Measurements from ENCODE around the gene TENM4. TPM values are rescaled to one million over a fixed set of nuclear protein-coding genes. Genes with fewer than 3 reads are reported as not detected.

The TENM4 gene
- polyA plus RNA-seq, 1 donor, result 9.0 TPM

- DNase-seq, result no peak
Measured at GRCh38 chr11:79049741-79050179, 391.1 kb downstream of the TENM4 start.

GRCh38 chr11:79047980-79048379 lies 392.9 kb downstream of the TENM4 start:
- no peak for DNase-seq

GRCh38 chr11:79047321-79047720 lies 393.5 kb downstream of the TENM4 start:
- DNase-seq, result no peak

GRCh38 chr11:79046366-79046765 lies 394.5 kb downstream of the TENM4 start:
- DNase-seq, result no peak

GRCh38 chr11:79045800-79046304 lies 395.0 kb downstream of the TENM4 start:
- DNase-seq, result no peak

- DNase-seq, result no peak
Measured at GRCh38 chr11:79045018-79045799, 395.6 kb downstream of the TENM4 start.

- DNase-seq, result no peak
Measured at GRCh38 chr11:79044201-79044600, 396.6 kb downstream of the TENM4 start.

GRCh38 chr11:79043726-79044125 lies 397.1 kb downstream of the TENM4 start:
- no peak for DNase-seq

GRCh38 chr11:79042824-79043223 lies 398.0 kb downstream of the TENM4 start:
- no peak for DNase-seq

- no peak for DNase-seq
Measured at GRCh38 chr11:79040348-79040747, 400.5 kb downstream of the TENM4 start.

GRCh38 chr11:79039122-79039521 lies 401.7 kb downstream of the TENM4 start:
- no peak for DNase-seq

GRCh38 chr11:79035881-79036280 lies 404.9 kb downstream of the TENM4 start:
- DNase-seq, result no peak

GRCh38 chr11:79033833-79034232 lies 407.0 kb downstream of the TENM4 start:
- DNase-seq, result no peak

- DNase-seq, result no peak
Measured at GRCh38 chr11:79030448-79030847, 410.4 kb downstream of the TENM4 start.

- DNase-seq, result no peak
Measured at GRCh38 chr11:79028225-79028624, 412.6 kb downstream of the TENM4 start.

- DNase-seq, result no peak
Measured at GRCh38 chr11:79026803-79027445, 413.9 kb downstream of the TENM4 start.

GRCh38 chr11:79025622-79026021 lies 415.2 kb downstream of the TENM4 start:
- DNase-seq, result no peak

- no peak for DNase-seq
Measured at GRCh38 chr11:79025097-79025496, 415.7 kb downstream of the TENM4 start.

- no peak for DNase-seq
Measured at GRCh38 chr11:79022265-79022664, 418.6 kb downstream of the TENM4 start.

- no peak for DNase-seq
Measured at GRCh38 chr11:79021601-79022000, 419.2 kb downstream of the TENM4 start.

- DNase-seq, result no peak
Measured at GRCh38 chr11:79019975-79020374, 420.9 kb downstream of the TENM4 start.

- DNase-seq, result no peak
Measured at GRCh38 chr11:79019277-79019676, 421.6 kb downstream of the TENM4 start.

- no peak for DNase-seq
Measured at GRCh38 chr11:79018371-79018849, 422.4 kb downstream of the TENM4 start.

- peak; percentile 21 for DNase-seq
Measured at GRCh38 chr11:79017811-79018210, 423.0 kb downstream of the TENM4 start.
